HEK293T (cell line): ENCODE data around the gene RBM42.

ENCODE experiments used
- FOXK2 ChIP-seq: fragments of 450-650 bp; IDR thresholded peaks from 2 replicates; pipeline ENCODE4 v1.6.1; 2016; ENCODE audit warnings: mild to moderate bottlenecking
- LEF1 ChIP-seq: fragments of 450-650 bp; IDR thresholded peaks from 2 replicates; pipeline ENCODE4 v1.6.1; 2017; ENCODE audit warnings: mild to moderate bottlenecking, borderline replicate concordance
- SP1 ChIP-seq: fragments of 450-650 bp; IDR thresholded peaks from 2 replicates; pipeline ENCODE4 v1.6.1; 2017

- TF ChIP-seq FOXK2: no peak
- TF ChIP-seq LEF1: no peak
- TF ChIP-seq SP1: no peak
Observed at GRCh38 chr19:35607661-35608060, 21.2 kb upstream of the RBM42 start.
